ENCODE results near the gene GSTM4.

GSTM4 gene

GRCh38 chr1:109649491-109649914, 6.4 kb upstream of the GSTM4 start:
- H3K4me3 ChIP-seq (ENCODE audit: low read depth, low read length), result peak overlapping the region; percentile 19; the same call in 1 of the 2 replicates
- peak; percentile 54 for TF ChIP-seq CTCF (IDR thresholded peaks at IDR 0.05; ENCODE audit: control insufficient read depth, extremely low read depth, insufficient read depth)
- DNase-seq (ENCODE audit: low read depth), result no peak

DNA sequence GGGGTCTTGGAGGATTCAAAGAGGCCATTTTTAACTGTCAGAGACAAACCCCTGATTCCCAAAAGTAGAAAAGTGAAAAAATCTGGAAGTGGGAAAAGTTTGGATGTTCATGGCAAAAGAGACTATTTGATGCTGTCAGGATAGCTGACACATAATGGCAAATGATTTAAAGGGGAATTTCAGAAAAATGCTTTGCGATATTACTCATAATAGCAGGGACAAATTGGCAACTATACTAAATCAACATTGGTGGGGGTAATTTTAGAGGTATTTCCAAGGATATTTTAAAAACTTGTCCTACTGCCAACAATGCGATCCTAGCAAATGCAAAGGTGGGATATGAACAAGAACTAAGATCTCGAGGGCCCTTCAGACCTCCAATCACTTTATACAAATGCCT, 5.3 kb upstream of the GSTM4 start:
- DNase-seq (ENCODE audit: low read depth), result no peak
- no peak for TF ChIP-seq CTCF (IDR thresholded peaks at IDR 0.05; ENCODE audit: control insufficient read depth, extremely low read depth, insufficient read depth)
- H3K4me3 ChIP-seq (ENCODE audit: low read depth, low read length), result no peak overlapping the region

- TF ChIP-seq CTCF (IDR thresholded peaks at IDR 0.05; ENCODE audit: control insufficient read depth, extremely low read depth, insufficient read depth), result no peak
- H3K4me3 ChIP-seq (ENCODE audit: low read depth, low read length), result no peak overlapping the region
- no peak for DNase-seq (ENCODE audit: low read depth)
Observed at GRCh38 chr1:109652402-109652801, 3.5 kb upstream of the GSTM4 start.

GRCh38 chr1:109653306-109653705, 2.6 kb upstream of the GSTM4 start:
- no peak overlapping the region for H3K4me3 ChIP-seq (ENCODE audit: low read depth, low read length)
- no peak for DNase-seq (ENCODE audit: low read depth)
- no peak for TF ChIP-seq CTCF (IDR thresholded peaks at IDR 0.05; ENCODE audit: control insufficient read depth, extremely low read depth, insufficient read depth)

DNA sequence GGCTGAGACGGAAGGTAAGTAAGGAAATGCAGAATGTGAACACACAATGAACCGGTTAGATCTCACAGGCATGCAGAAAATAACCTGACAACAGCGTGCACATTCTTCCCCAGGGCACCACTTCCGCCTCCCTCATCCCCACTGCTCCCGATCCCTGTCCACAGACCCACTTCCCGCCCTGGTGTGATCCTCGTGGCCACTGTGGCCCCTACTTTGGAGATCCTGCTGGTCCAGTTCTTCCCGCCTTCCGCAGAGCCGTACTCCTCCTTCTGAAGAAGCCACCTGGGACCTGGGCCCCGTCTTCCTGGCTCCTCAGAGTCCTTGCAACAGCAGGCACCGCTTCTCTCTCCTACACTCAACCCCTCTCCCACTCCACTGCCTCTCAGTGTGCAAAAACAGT, 1.4 kb upstream of the GSTM4 start:
- no peak for DNase-seq (ENCODE audit: low read depth)
- TF ChIP-seq CTCF (IDR thresholded peaks at IDR 0.05; ENCODE audit: control insufficient read depth, extremely low read depth, insufficient read depth), result no peak

DNA sequence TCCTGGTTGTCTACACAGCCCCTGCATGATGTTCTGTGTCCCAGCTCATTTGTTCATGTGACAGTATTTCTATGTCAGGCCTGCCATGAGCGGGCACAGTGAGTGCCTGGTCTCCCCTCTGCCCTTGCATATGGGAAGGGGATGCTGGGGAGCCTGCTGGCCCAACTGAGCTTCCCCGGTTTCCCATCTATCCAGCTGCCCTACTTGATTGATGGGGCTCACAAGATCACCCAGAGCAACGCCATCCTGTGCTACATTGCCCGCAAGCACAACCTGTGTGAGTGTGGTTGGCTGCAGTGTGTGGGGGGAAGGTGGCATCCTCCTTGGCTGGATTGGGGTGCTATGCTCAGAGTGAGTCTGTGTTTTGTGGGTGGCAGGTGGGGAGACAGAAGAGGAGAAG, 1.5 kb downstream of the GSTM4 start:
- no peak for TF ChIP-seq CTCF (IDR thresholded peaks at IDR 0.05; ENCODE audit: control insufficient read depth, extremely low read depth, insufficient read depth)
- no peak overlapping the region for H3K4me3 ChIP-seq (ENCODE audit: low read depth, low read length)
- DNase-seq (ENCODE audit: low read depth), result no peak

More for the DNA sequence above, 1.4 kb upstream of the GSTM4 start:
- no peak overlapping the region for H3K4me3 ChIP-seq (ENCODE audit: low read depth, low read length)

- no peak overlapping the region for H3K4me3 ChIP-seq (ENCODE audit: low read depth, low read length)
- no peak for DNase-seq (ENCODE audit: low read depth)
- TF ChIP-seq CTCF (IDR thresholded peaks at IDR 0.05; ENCODE audit: control insufficient read depth, extremely low read depth, insufficient read depth), result no peak
Observed at GRCh38 chr1:109657970-109658369, 2.1 kb downstream of the GSTM4 start.
